Measurements from ENCODE around the gene FIGLA. TPM values are rescaled to one million over a fixed set of nuclear protein-coding genes. Genes with fewer than 3 reads are reported as not detected.
"Not testable (repeated sequence)": the region's sequence is repeated elsewhere in the genome, so short reads cannot be mapped to it uniquely, and the experiment has no call there.

Gene FIGLA
- total RNA-seq, 2 donors from 2014 or later, result not detected

- DNase-seq, result no peak
- ATAC-seq, result no peak
- intact Hi-C loops (cut with DNase I, micrococcal nuclease), result no loop called here
These were observed 36.5 kb downstream of the FIGLA start for GRCh38 chr2:70753902-70754301.

- no peak for ATAC-seq
- intact Hi-C loops (cut with DNase I, micrococcal nuclease), result no loop called here
- DNase-seq, result no peak
These were observed 37.4 kb downstream of the FIGLA start for GRCh38 chr2:70753031-70753430.

GRCh38 chr2:70752396-70752795 is 38.0 kb downstream of the FIGLA start:
- intact Hi-C loops (cut with DNase I, micrococcal nuclease), result no loop called here
- ATAC-seq (no peak), DNase-seq (no peak)

GRCh38 chr2:70751881-70752280 is 38.6 kb downstream of the FIGLA start:
- intact Hi-C loops (cut with DNase I, micrococcal nuclease), result no loop called here
- ATAC-seq (no peak), DNase-seq (no peak)

- ATAC-seq, result no peak
- no peak for DNase-seq
- intact Hi-C loops (cut with DNase I, micrococcal nuclease), result no loop called here
These were observed 40.1 kb downstream of the FIGLA start for GRCh38 chr2:70750320-70750719.

GRCh38 chr2:70748002-70748784 is 42.2 kb downstream of the FIGLA start:
- ATAC-seq (no peak), DNase-seq (no peak)
- intact Hi-C loops (cut with DNase I, micrococcal nuclease), result no loop called here

- DNase-seq (no peak), ATAC-seq (no peak)
- intact Hi-C loops (cut with DNase I, micrococcal nuclease), result no loop called here
These were observed 43.2 kb downstream of the FIGLA start for GRCh38 chr2:70747284-70747683.

GRCh38 chr2:70746094-70746974 is 44.1 kb downstream of the FIGLA start:
- DNase-seq (no peak), ATAC-seq (no peak)
- intact Hi-C loops (cut with DNase I, micrococcal nuclease), result no loop called here

GRCh38 chr2:70745276-70745825 is 45.1 kb downstream of the FIGLA start:
- ATAC-seq, result no peak
- intact Hi-C loops (cut with DNase I, micrococcal nuclease), result no loop called here
- no peak for DNase-seq

- DNase-seq (no peak), ATAC-seq (no peak)
- intact Hi-C loops (cut with DNase I, micrococcal nuclease), result no loop called here
These were observed 46.0 kb downstream of the FIGLA start for GRCh38 chr2:70744397-70744796.

GRCh38 chr2:70743677-70744076 is 46.8 kb downstream of the FIGLA start:
- intact Hi-C loops (cut with DNase I, micrococcal nuclease), result no loop called here
- no peak for DNase-seq
- no peak for ATAC-seq

GRCh38 chr2:70743068-70743467 is 47.4 kb downstream of the FIGLA start:
- intact Hi-C loops (cut with DNase I, micrococcal nuclease), result no loop called here
- ATAC-seq (no peak), DNase-seq (no peak)

- intact Hi-C loops (cut with DNase I, micrococcal nuclease); DNase-seq; ATAC-seq: not testable (repeated sequence)
These were observed 51.0 kb downstream of the FIGLA start for GRCh38 chr2:70739492-70739891.

GRCh38 chr2:70738159-70738558 is 52.3 kb downstream of the FIGLA start:
- ATAC-seq (no peak), DNase-seq (no peak)
- intact Hi-C loops (cut with DNase I, micrococcal nuclease), result no loop called here

- intact Hi-C loops (cut with DNase I, micrococcal nuclease), result no loop called here
- ATAC-seq (no peak), DNase-seq (no peak)
These were observed 55.4 kb downstream of the FIGLA start for GRCh38 chr2:70735071-70735470.

GRCh38 chr2:70733646-70734180 is 56.7 kb downstream of the FIGLA start:
- ATAC-seq (no peak), DNase-seq (no peak)
- intact Hi-C loops (cut with DNase I, micrococcal nuclease), result no loop called here

- DNase-seq, result no peak
- no peak for ATAC-seq
- intact Hi-C loops (cut with DNase I, micrococcal nuclease), result no loop called here
These were observed 57.4 kb downstream of the FIGLA start for GRCh38 chr2:70732766-70733645.

GRCh38 chr2:70730730-70731129 is 59.7 kb downstream of the FIGLA start:
- DNase-seq, result no peak
- ATAC-seq, result no peak
- intact Hi-C loops (cut with DNase I, micrococcal nuclease), result no loop called here

- DNase-seq (no peak), ATAC-seq (no peak)
- intact Hi-C loops (cut with DNase I, micrococcal nuclease), result no loop called here
These were observed 60.8 kb downstream of the FIGLA start for GRCh38 chr2:70729647-70730046.

Measured in left colon (tissue), 2 donors.